ENCODE results near the gene SPATS2L. TPM values are rescaled to one million over a fixed set of nuclear protein-coding genes. Genes with fewer than 3 reads are reported as not detected.

The SPATS2L gene
- polyA plus RNA-seq, 1 of the 3 experiments (the other 2 are of a cell fraction) = 86.8 TPM

GRCh38 chr2:200506679-200507078, 200.2 kb downstream of the SPATS2L start:
- Histone ChIP-seq H3K4me1 (ENCODE audit: control insufficient read depth in 1 of 2, insufficient read depth in 2 of 2, low read depth in 1 of 2, low read length in 1 of 2) (peaks cover 5 to 11% of the 10 kb centered on the region in 2 experiments; a peak in 2 of 4 replicates), H3K27ac (ENCODE audit: low read depth in 2 of 2, low read length in 1 of 2) (no peak overlapping the region), H3K27me3 (ENCODE audit: insufficient read depth) (no peaks in the 10 kb centered on the region), H4K20me1 (ENCODE audit: insufficient read depth) (no peaks in the 10 kb centered on the region), H3K4me3 (ENCODE audit: low read depth in 2 of 2, low read length in 1 of 2) (no peak overlapping the region), H3K4me2 (no peak overlapping the region), H3K36me3 (replicated peaks in 1 of 2; ENCODE audit: control insufficient read depth in 1 of 2, insufficient read depth in 2 of 2, low read length in 1 of 2) (peaks cover 11 to 19% of the 10 kb centered on the region in 2 experiments), H3K79me2 (ENCODE audit: insufficient read depth) (peaks cover 10% of the 10 kb centered on the region; the same call in 1 of the 2 replicates), H2AFZ (ENCODE audit: low read depth) (no peak overlapping the region), H3K9ac (no peak overlapping the region), H3F3A (replicated peaks; ENCODE audit: insufficient read depth) (no peaks in the 10 kb centered on the region), H3K9me3 (no peaks in the 10 kb centered on the region), H3K9me2 (no peaks in the 10 kb centered on the region)
- CTCF ChIA-PET = interaction anchor here (1.1 kb wide), 1 partner anchor 26 kb away, joined by 3 read pairs; no protein-coding TSS in a partner anchor
- DNase-seq = no peak
- POLR2A ChIA-PET = no interaction called here
- WGBS (ENCODE audit: low lambda C conversion rate) = 83% methylated on average over 9 of the region's 9 CpGs
- no peak for TF ChIP-seq RXRA (IDR thresholded peaks at IDR 0.05; ENCODE audit: borderline replicate concordance, low read depth)
- no peak for TF ChIP-seq YY1 (IDR thresholded peaks at IDR 0.05; ENCODE audit: low read depth)
- TF ChIP-seq, protein P1, sequence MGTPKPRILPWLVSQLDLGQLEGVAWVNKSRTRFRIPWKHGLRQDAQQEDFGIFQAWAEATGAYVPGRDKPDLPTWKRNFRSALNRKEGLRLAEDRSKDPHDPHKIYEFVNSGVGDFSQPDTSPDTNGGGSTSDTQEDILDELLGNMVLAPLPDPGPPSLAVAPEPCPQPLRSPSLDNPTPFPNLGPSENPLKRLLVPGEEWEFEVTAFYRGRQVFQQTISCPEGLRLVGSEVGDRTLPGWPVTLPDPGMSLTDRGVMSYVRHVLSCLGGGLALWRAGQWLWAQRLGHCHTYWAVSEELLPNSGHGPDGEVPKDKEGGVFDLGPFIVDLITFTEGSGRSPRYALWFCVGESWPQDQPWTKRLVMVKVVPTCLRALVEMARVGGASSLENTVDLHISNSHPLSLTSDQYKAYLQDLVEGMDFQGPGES (IDR thresholded peaks at IDR 0.05; ENCODE audit: low read depth, low read length) = no peak
- TF ChIP-seq EZH2phosphoT487 (IDR thresholded peaks at IDR 0.05; ENCODE audit: borderline replicate concordance, low read depth) = no peak
- no peak for TF ChIP-seq USF2 (IDR thresholded peaks at IDR 0.05; ENCODE audit: borderline replicate concordance, low read depth, low read length)
- no peak for TF ChIP-seq TCF12 (IDR thresholded peaks at IDR 0.05)
- TF ChIP-seq SMC3 (IDR thresholded peaks at IDR 0.05; ENCODE audit: low read depth, low read length) = no peak
- no peak for TF ChIP-seq CTCF (IDR thresholded peaks at IDR 0.05)
- no peak for TF ChIP-seq SIN3A (IDR thresholded peaks at IDR 0.05; ENCODE audit: borderline replicate concordance, low read depth, low read length)
- no peak for TF ChIP-seq POLR2AphosphoS5 (IDR thresholded peaks at IDR 0.05; ENCODE audit: low read depth, low read length)

DNA sequence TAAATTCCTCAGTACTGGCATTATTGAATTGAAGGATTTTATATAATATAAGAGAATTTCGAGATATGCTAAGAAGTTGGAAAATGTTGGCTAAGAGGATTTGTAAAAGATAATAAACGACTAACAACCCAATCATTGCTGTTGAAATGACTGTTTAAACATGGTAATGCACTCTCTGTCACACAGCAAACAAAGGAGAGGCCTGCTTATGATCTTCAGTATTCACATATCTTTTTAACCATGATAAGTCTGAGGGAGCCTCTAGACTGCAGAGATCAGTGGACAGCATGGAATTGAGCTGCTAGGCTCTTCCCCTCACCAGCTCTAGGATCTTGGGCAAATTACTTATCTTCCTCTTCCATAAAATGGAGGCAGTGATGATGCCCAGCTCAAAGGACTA, 200.7 kb downstream of the SPATS2L start:
- Histone ChIP-seq H3K4me1 (ENCODE audit: control insufficient read depth in 1 of 2, insufficient read depth in 2 of 2, low read depth in 1 of 2, low read length in 1 of 2) (peaks cover 5 to 11% of the 10 kb centered on the region in 2 experiments; a peak in 2 of 4 replicates), H3F3A (replicated peaks; ENCODE audit: insufficient read depth) (no peaks in the 10 kb centered on the region), H3K4me2 (no peak overlapping the region), H3K9ac (no peak overlapping the region), H3K27me3 (ENCODE audit: insufficient read depth) (no peaks in the 10 kb centered on the region), H3K4me3 (ENCODE audit: low read depth in 2 of 2, low read length in 1 of 2) (no peak overlapping the region), H3K27ac (ENCODE audit: low read depth in 2 of 2, low read length in 1 of 2) (no peak overlapping the region), H4K20me1 (ENCODE audit: insufficient read depth) (no peaks in the 10 kb centered on the region), H3K9me3 (no peaks in the 10 kb centered on the region), H3K36me3 (replicated peaks in 1 of 2; ENCODE audit: control insufficient read depth in 1 of 2, insufficient read depth in 2 of 2, low read length in 1 of 2) (peaks cover 11 to 19% of the 10 kb centered on the region in 2 experiments), H3K9me2 (no peaks in the 10 kb centered on the region), H2AFZ (ENCODE audit: low read depth) (no peak overlapping the region), H3K79me2 (ENCODE audit: insufficient read depth) (peaks cover 10% of the 10 kb centered on the region; the same call in 1 of the 2 replicates)
- ChIA-PET POLR2A (no interaction called here), CTCF (interaction anchor here (1.0 to 1.2 kb wide), 3 partner anchors 21 to 533 kb away, joined by 3 to 5 read pairs (median 4); no protein-coding TSS in a partner anchor)
- WGBS (ENCODE audit: low lambda C conversion rate) = 75% methylated on average over 2 of the region's 2 CpGs
- DNase-seq = no peak
- TF ChIP-seq EP300 (IDR thresholded peaks at IDR 0.05; ENCODE audit: borderline replicate concordance in 1 of 2, low read depth in 1 of 2, low read length in 1 of 2) = no peak
- TF ChIP-seq YY1 (IDR thresholded peaks at IDR 0.05; ENCODE audit: low read depth) = no peak
- no peak for TF ChIP-seq NRF1 (IDR thresholded peaks at IDR 0.05; ENCODE audit: low read depth, low read length)
- no peak for TF ChIP-seq EZH2phosphoT487 (IDR thresholded peaks at IDR 0.05; ENCODE audit: borderline replicate concordance, low read depth)
- no peak for TF ChIP-seq MAX (IDR thresholded peaks at IDR 0.05; ENCODE audit: low read depth)
- TF ChIP-seq RCOR1 (IDR thresholded peaks at IDR 0.05; ENCODE audit: low read length) = no peak
- no peak for TF ChIP-seq RFX5 (IDR thresholded peaks at IDR 0.05; ENCODE audit: low read length)
- TF ChIP-seq RAD21 (IDR thresholded peaks at IDR 0.05; ENCODE audit: low read length) = no peak
- TF ChIP-seq, protein P2, sequence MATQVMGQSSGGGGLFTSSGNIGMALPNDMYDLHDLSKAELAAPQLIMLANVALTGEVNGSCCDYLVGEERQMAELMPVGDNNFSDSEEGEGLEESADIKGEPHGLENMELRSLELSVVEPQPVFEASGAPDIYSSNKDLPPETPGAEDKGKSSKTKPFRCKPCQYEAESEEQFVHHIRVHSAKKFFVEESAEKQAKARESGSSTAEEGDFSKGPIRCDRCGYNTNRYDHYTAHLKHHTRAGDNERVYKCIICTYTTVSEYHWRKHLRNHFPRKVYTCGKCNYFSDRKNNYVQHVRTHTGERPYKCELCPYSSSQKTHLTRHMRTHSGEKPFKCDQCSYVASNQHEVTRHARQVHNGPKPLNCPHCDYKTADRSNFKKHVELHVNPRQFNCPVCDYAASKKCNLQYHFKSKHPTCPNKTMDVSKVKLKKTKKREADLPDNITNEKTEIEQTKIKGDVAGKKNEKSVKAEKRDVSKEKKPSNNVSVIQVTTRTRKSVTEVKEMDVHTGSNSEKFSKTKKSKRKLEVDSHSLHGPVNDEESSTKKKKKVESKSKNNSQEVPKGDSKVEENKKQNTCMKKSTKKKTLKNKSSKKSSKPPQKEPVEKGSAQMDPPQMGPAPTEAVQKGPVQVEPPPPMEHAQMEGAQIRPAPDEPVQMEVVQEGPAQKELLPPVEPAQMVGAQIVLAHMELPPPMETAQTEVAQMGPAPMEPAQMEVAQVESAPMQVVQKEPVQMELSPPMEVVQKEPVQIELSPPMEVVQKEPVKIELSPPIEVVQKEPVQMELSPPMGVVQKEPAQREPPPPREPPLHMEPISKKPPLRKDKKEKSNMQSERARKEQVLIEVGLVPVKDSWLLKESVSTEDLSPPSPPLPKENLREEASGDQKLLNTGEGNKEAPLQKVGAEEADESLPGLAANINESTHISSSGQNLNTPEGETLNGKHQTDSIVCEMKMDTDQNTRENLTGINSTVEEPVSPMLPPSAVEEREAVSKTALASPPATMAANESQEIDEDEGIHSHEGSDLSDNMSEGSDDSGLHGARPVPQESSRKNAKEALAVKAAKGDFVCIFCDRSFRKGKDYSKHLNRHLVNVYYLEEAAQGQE (IDR thresholded peaks at IDR 0.05; ENCODE audit: low read depth, low read length) = no peak
- TF ChIP-seq, protein P1 (IDR thresholded peaks at IDR 0.05; ENCODE audit: low read depth, low read length) = no peak
